Parathyroid adenoma (tissue), 2 donors: ENCODE measurements around the gene SCCPDH.
"Not testable (repeated sequence)": the region's sequence is repeated elsewhere in the genome, so short reads cannot be mapped to it uniquely, and the experiment has no call there.

Source experiments
- H2AFZ ChIP-seq: fragments of 300-600 bp; sonication (generic); one replicate; pipeline ENCODE4 v1.7.0; 2017; ENCODE audit warnings: antibody characterized with exemption, mild to moderate bottlenecking
- H3K27ac ChIP-seq: fragments of 300-600 bp; sonication (generic); one replicate; pipeline ENCODE4 v1.7.0; 2017
- H3K27me3 ChIP-seq: fragments of 300-600 bp; sonication (generic); one replicate; pipeline ENCODE4 v1.7.0; 2017; ENCODE audit warnings: low read length; ENCODE audit not compliant: control insufficient read depth, insufficient read depth
- H3K36me3 ChIP-seq: fragments of 300-600 bp; sonication (generic); one replicate; pipeline ENCODE4 v1.7.0; 2017; ENCODE audit warnings: low read length; ENCODE audit not compliant: control insufficient read depth, insufficient read depth
- H3K4me1 ChIP-seq: fragments of 300-600 bp; sonication (generic); one replicate; pipeline ENCODE4 v1.7.0; 2017; ENCODE audit warnings: control low read depth
- H3K4me2 ChIP-seq: fragments of 300-600 bp; sonication (generic); one replicate; pipeline ENCODE4 v1.7.0; 2017; ENCODE audit warnings: low read length
- H3K4me3 ChIP-seq: fragments of 300-600 bp; sonication (generic); one replicate; pipeline ENCODE4 v1.7.0; 2017; ENCODE audit warnings: low read depth, low read length
- H3K79me2 ChIP-seq: fragments of 300-600 bp; sonication (generic); one replicate; pipeline ENCODE4 v1.7.0; 2017; ENCODE audit warnings: control low read depth
- H3K9ac ChIP-seq: fragments of 300-600 bp; sonication (generic); one replicate; pipeline ENCODE4 v1.7.0; 2017; ENCODE audit warnings: mild to moderate bottlenecking
- H3K9me3 ChIP-seq: fragments of 300-600 bp; sonication (generic); one replicate; pipeline ENCODE4 v1.7.0; 2017; ENCODE audit warnings: low read length; ENCODE audit not compliant: control insufficient read depth
- TF ChIP-seq, protein P1 (sequence below): fragments of 300-600 bp; sonication (generic); IDR thresholded peaks from one replicate; pipeline ENCODE4 v1.7.0; 2017; ENCODE audit warnings: antibody characterized with exemption, mild to moderate bottlenecking
- donor health status: primary hyperparathyroidism.

The SCCPDH gene

DNA sequence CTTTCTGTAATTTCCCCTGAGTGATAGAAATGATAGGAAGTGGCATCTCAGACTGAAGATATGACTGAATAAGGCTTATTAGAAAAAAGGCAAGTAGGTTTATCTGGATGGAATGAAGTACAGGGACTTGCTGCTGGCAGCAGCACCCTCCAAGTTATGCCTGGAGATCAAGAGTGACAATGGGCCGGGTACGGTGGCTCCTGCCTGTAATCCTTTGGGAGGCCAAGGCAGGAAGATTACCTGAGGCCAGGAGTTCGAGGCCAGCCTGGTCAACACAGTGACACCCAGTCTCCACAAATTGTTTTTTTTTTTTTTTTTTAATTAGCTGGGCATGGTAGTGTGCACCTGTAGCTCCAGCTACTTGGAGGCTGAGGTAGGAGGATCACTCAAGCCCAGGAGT lies 87.8 kb downstream of the SCCPDH start:
- no peaks in the 10 kb centered on the region for H3K4me1 ChIP-seq
- H3K4me3 ChIP-seq, result no peak overlapping the region
- H3K79me2 ChIP-seq, result no peaks in the 10 kb centered on the region
- H3K4me2 ChIP-seq, result no peak overlapping the region
- no peak overlapping the region for H3K27ac ChIP-seq
- H3K9me3 ChIP-seq, result no peaks in the 10 kb centered on the region
- H3K36me3 ChIP-seq, result no peaks in the 10 kb centered on the region
- H3K27me3 ChIP-seq, result no peaks in the 10 kb centered on the region
- TF ChIP-seq, protein P1, sequence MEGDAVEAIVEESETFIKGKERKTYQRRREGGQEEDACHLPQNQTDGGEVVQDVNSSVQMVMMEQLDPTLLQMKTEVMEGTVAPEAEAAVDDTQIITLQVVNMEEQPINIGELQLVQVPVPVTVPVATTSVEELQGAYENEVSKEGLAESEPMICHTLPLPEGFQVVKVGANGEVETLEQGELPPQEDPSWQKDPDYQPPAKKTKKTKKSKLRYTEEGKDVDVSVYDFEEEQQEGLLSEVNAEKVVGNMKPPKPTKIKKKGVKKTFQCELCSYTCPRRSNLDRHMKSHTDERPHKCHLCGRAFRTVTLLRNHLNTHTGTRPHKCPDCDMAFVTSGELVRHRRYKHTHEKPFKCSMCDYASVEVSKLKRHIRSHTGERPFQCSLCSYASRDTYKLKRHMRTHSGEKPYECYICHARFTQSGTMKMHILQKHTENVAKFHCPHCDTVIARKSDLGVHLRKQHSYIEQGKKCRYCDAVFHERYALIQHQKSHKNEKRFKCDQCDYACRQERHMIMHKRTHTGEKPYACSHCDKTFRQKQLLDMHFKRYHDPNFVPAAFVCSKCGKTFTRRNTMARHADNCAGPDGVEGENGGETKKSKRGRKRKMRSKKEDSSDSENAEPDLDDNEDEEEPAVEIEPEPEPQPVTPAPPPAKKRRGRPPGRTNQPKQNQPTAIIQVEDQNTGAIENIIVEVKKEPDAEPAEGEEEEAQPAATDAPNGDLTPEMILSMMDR, result no peak
- H2AFZ ChIP-seq, result no peak overlapping the region
- H3K9ac ChIP-seq, result no peak overlapping the region

DNA sequence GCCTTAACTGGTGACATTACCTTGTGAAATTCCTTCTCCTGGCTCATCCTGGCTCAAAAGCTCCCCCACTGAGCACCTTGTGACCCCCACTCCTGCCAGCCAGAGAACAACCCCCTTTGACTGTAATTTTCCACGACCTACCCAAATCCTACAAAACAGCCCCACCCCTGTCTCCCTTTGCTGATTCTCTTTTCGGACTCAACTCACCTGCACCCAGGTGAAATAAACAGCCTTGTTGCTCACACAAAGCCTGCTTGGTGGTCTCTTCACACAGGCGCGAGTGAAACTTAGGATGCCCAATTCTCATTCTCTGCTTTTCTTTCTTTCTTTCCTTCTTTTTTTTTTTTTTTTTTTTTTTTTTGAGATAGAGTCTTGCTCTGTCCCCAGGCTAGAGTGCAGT lies 89.1 kb downstream of the SCCPDH start:
- not testable (repeated sequence) for H3K9ac ChIP-seq

DNA sequence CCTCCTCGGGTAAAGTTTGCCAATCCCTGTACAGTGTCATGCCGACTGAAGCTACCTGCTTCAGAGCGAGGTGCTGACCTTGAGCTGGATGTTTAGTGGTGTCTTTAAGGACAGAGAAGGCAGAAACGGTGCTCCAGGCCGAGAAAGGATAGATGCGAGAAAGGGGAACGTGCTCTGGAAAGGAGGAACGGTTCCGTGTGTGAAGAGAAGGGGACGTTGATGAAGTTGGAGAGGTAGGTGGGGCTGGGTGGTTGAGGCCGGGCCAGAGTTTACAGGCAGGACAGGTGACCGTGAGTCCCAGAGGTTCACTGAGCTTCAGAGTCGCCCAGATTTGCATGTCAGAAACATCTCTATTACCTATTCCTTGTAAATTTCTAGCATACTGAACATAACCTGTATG lies 90.7 kb downstream of the SCCPDH start:
- Histone ChIP-seq H3K79me2 (no peaks in the 10 kb centered on the region), H2AFZ (no peak overlapping the region), H3K9ac (no peak overlapping the region), H3K9me3 (no peaks in the 10 kb centered on the region), H3K27me3 (no peaks in the 10 kb centered on the region), H3K4me3 (no peak overlapping the region), H3K27ac (no peak overlapping the region), H3K4me2 (no peak overlapping the region), H3K36me3 (no peaks in the 10 kb centered on the region), H3K4me1 (no peaks in the 10 kb centered on the region)
- TF ChIP-seq, protein P1, result no peak

More for the DNA sequence above, 89.1 kb downstream of the SCCPDH start:
- H3K79me2 ChIP-seq, H3K9me3 ChIP-seq, H2AFZ ChIP-seq, H3K4me1 ChIP-seq, H3K27me3 ChIP-seq, H3K36me3 ChIP-seq, H3K27ac ChIP-seq, H3K4me3 ChIP-seq, H3K4me2 ChIP-seq: not testable (repeated sequence)

DNA sequence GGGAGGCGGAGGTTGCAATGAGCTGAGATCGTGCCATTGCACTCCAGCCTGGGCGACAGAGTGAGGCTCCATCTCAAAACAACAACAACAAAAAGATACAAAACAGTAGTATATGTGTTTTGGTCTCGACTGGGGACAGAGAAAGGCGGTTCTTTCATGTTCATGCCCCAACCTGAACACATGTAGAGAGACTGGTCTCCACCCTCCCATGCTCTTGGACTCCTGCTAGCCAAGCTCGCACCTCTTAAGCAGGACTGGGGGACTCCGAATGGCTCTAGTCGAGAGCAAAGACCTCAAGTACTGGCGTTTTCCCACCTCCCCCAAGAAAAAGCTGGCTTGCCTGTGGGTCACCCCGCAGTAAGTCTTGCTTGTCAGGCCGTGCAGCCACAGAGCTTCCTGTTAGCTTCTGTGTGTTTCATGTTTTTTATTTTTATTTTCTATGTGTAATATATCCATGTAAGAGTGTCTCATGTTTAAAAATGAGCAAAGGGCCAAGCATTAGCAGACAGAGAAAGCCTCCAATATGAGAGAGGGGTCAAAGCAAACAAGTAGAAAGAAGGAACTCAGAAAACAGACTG lies 91.6 kb downstream of the SCCPDH start:
- TF ChIP-seq, protein P1, result no peak
- H3K27me3 ChIP-seq, result no peaks in the 10 kb centered on the region
- no peak overlapping the region for H3K27ac ChIP-seq

More for the DNA sequence above, 91.6 kb downstream of the SCCPDH start:
- no peaks in the 10 kb centered on the region for H3K9me3 ChIP-seq
- no peak overlapping the region for H2AFZ ChIP-seq
- no peaks in the 10 kb centered on the region for H3K4me1 ChIP-seq
- no peak overlapping the region for H3K4me2 ChIP-seq
- H3K36me3 ChIP-seq, result no peaks in the 10 kb centered on the region
- H3K4me3 ChIP-seq, result no peak overlapping the region
- no peak overlapping the region for H3K9ac ChIP-seq
- no peaks in the 10 kb centered on the region for H3K79me2 ChIP-seq
